Measurements from ENCODE around the gene KCNH1.

The KCNH1 gene

GRCh38 chr1:210882414-210883221 lies 251.3 kb downstream of the KCNH1 start:
- no peak overlapping the region for H3K4me3 ChIP-seq (ENCODE audit: low read length)
- no peaks in the 10 kb centered on the region for H3K9me3 ChIP-seq (ENCODE audit: control insufficient read depth, low read length)
- no peaks in the 10 kb centered on the region for H3K4me1 ChIP-seq (ENCODE audit: control insufficient read depth, insufficient read depth, low read length)

GRCh38 chr1:210878564-210878963 lies 255.4 kb downstream of the KCNH1 start:
- H3K4me1 ChIP-seq (ENCODE audit: control insufficient read depth, insufficient read depth, low read length), result no peaks in the 10 kb centered on the region
- no peaks in the 10 kb centered on the region for H3K9me3 ChIP-seq (ENCODE audit: control insufficient read depth, low read length)
- no peak overlapping the region for H3K4me3 ChIP-seq (ENCODE audit: low read length)
- H3K36me3 ChIP-seq (ENCODE audit: control insufficient read depth, insufficient read depth, low read length), result no peaks in the 10 kb centered on the region
- no peaks in the 10 kb centered on the region for H3K27me3 ChIP-seq (ENCODE audit: control insufficient read depth, insufficient read depth, low read length)
- no peak overlapping the region for H3K9ac ChIP-seq (ENCODE audit: low read length)

More at GRCh38 chr1:210882414-210883221, 251.3 kb downstream of the KCNH1 start:
- Histone ChIP-seq H3K27me3 (ENCODE audit: control insufficient read depth, insufficient read depth, low read length) (no peaks in the 10 kb centered on the region), H3K9ac (ENCODE audit: low read length) (no peak overlapping the region), H3K36me3 (ENCODE audit: control insufficient read depth, insufficient read depth, low read length) (no peaks in the 10 kb centered on the region)

- Histone ChIP-seq H3K9me3 (ENCODE audit: control insufficient read depth, low read length) (no peaks in the 10 kb centered on the region), H3K4me3 (ENCODE audit: low read length) (no peak overlapping the region), H3K4me1 (ENCODE audit: control insufficient read depth, insufficient read depth, low read length) (no peaks in the 10 kb centered on the region), H3K36me3 (ENCODE audit: control insufficient read depth, insufficient read depth, low read length) (no peaks in the 10 kb centered on the region), H3K27me3 (ENCODE audit: control insufficient read depth, insufficient read depth, low read length) (no peaks in the 10 kb centered on the region), H3K9ac (ENCODE audit: low read length) (no peak overlapping the region)
Observed at GRCh38 chr1:210876275-210876674, 257.7 kb downstream of the KCNH1 start.

GRCh38 chr1:210866532-210866931 lies 267.4 kb downstream of the KCNH1 start:
- Histone ChIP-seq H3K9me3 (ENCODE audit: control insufficient read depth, low read length) (no peaks in the 10 kb centered on the region), H3K36me3 (ENCODE audit: control insufficient read depth, insufficient read depth, low read length) (no peaks in the 10 kb centered on the region), H3K4me3 (ENCODE audit: low read length) (no peak overlapping the region)

DNA sequence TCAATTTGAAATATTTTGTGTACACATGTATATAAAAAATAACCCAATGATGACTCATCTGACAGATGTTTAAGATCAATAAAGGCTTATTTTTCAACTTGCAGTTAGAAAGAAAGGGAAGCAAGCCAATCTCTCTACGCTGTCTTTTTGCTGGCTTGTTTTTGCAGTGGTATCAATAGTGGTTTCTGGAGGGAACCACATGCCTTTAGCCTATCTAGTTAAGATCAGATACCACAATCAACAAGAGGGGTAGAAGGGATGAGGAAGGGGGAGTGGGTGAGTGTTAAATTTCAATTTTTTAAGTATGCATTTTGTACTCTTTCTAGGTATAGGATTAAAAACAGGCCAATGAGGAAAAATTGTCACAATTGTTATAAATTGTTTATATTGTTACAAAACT lies 276.2 kb downstream of the KCNH1 start:
- no peaks in the 10 kb centered on the region for H3K27me3 ChIP-seq (ENCODE audit: control insufficient read depth, insufficient read depth, low read length)
- H3K36me3 ChIP-seq (ENCODE audit: control insufficient read depth, insufficient read depth, low read length), result no peaks in the 10 kb centered on the region
- no peak overlapping the region for H3K9ac ChIP-seq (ENCODE audit: low read length)
- H3K4me1 ChIP-seq (ENCODE audit: control insufficient read depth, insufficient read depth, low read length), result no peaks in the 10 kb centered on the region
- H3K9me3 ChIP-seq (ENCODE audit: control insufficient read depth, low read length), result no peaks in the 10 kb centered on the region
- no peak overlapping the region for H3K4me3 ChIP-seq (ENCODE audit: low read length)

More at GRCh38 chr1:210866532-210866931, 267.4 kb downstream of the KCNH1 start:
- H3K4me1 ChIP-seq (ENCODE audit: control insufficient read depth, insufficient read depth, low read length), result no peaks in the 10 kb centered on the region
- H3K9ac ChIP-seq (ENCODE audit: low read length), result no peak overlapping the region
- no peaks in the 10 kb centered on the region for H3K27me3 ChIP-seq (ENCODE audit: control insufficient read depth, insufficient read depth, low read length)

- Histone ChIP-seq H3K4me3 (ENCODE audit: low read length) (no peak overlapping the region), H3K27me3 (ENCODE audit: control insufficient read depth, insufficient read depth, low read length) (no peaks in the 10 kb centered on the region), H3K9me3 (ENCODE audit: control insufficient read depth, low read length) (no peaks in the 10 kb centered on the region), H3K4me1 (ENCODE audit: control insufficient read depth, insufficient read depth, low read length) (no peaks in the 10 kb centered on the region), H3K9ac (ENCODE audit: low read length) (no peak overlapping the region), H3K36me3 (ENCODE audit: control insufficient read depth, insufficient read depth, low read length) (no peaks in the 10 kb centered on the region)
Observed at GRCh38 chr1:210857146-210857663, 276.7 kb downstream of the KCNH1 start.

DNA sequence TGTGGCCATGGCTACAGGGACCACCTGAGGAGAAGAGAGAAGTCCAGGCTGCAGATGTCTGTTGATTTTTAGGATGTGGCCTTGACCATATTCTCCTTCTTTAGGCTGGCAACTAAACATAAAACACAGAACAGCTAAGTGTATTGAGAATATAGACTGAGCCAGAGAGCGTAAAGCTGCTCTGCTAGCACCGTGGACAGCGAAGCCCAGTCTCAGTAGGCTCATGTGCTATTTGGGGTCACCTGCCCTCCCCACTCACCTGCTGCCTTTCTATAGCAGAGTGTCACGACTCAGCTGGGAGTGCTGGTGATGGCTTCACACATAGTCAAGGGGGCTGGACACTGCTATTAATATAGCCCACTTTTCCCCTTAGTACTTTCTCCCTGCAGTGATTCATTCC lies 278.5 kb downstream of the KCNH1 start:
- Histone ChIP-seq H3K27me3 (ENCODE audit: control insufficient read depth, insufficient read depth, low read length) (no peaks in the 10 kb centered on the region), H3K4me3 (ENCODE audit: low read length) (no peak overlapping the region), H3K9ac (ENCODE audit: low read length) (no peak overlapping the region), H3K9me3 (ENCODE audit: control insufficient read depth, low read length) (no peaks in the 10 kb centered on the region), H3K36me3 (ENCODE audit: control insufficient read depth, insufficient read depth, low read length) (no peaks in the 10 kb centered on the region), H3K4me1 (ENCODE audit: control insufficient read depth, insufficient read depth, low read length) (no peaks in the 10 kb centered on the region)

- Histone ChIP-seq H3K36me3 (ENCODE audit: control insufficient read depth, insufficient read depth, low read length) (no peaks in the 10 kb centered on the region), H3K4me3 (ENCODE audit: low read length) (no peak overlapping the region), H3K9me3 (ENCODE audit: control insufficient read depth, low read length) (no peaks in the 10 kb centered on the region), H3K9ac (ENCODE audit: low read length) (no peak overlapping the region), H3K27me3 (ENCODE audit: control insufficient read depth, insufficient read depth, low read length) (no peaks in the 10 kb centered on the region), H3K4me1 (ENCODE audit: control insufficient read depth, insufficient read depth, low read length) (no peaks in the 10 kb centered on the region)
Observed at GRCh38 chr1:210853276-210853675, 280.7 kb downstream of the KCNH1 start.

- no peaks in the 10 kb centered on the region for H3K36me3 ChIP-seq (ENCODE audit: control insufficient read depth, insufficient read depth, low read length)
- no peaks in the 10 kb centered on the region for H3K4me1 ChIP-seq (ENCODE audit: control insufficient read depth, insufficient read depth, low read length)
- H3K27me3 ChIP-seq (ENCODE audit: control insufficient read depth, insufficient read depth, low read length), result no peaks in the 10 kb centered on the region
- H3K9me3 ChIP-seq (ENCODE audit: control insufficient read depth, low read length), result no peaks in the 10 kb centered on the region
- no peak overlapping the region for H3K4me3 ChIP-seq (ENCODE audit: low read length)
- no peak overlapping the region for H3K9ac ChIP-seq (ENCODE audit: low read length)
Observed at GRCh38 chr1:210850556-210850955, 283.4 kb downstream of the KCNH1 start.

GRCh38 chr1:210848474-210848873 lies 285.5 kb downstream of the KCNH1 start:
- Histone ChIP-seq H3K36me3 (ENCODE audit: control insufficient read depth, insufficient read depth, low read length) (no peaks in the 10 kb centered on the region), H3K9ac (ENCODE audit: low read length) (no peak overlapping the region), H3K4me3 (ENCODE audit: low read length) (no peak overlapping the region), H3K27me3 (ENCODE audit: control insufficient read depth, insufficient read depth, low read length) (no peaks in the 10 kb centered on the region), H3K4me1 (ENCODE audit: control insufficient read depth, insufficient read depth, low read length) (no peaks in the 10 kb centered on the region), H3K9me3 (ENCODE audit: control insufficient read depth, low read length) (no peaks in the 10 kb centered on the region)

- H3K27me3 ChIP-seq (ENCODE audit: control insufficient read depth, insufficient read depth, low read length), result no peaks in the 10 kb centered on the region
- no peaks in the 10 kb centered on the region for H3K4me1 ChIP-seq (ENCODE audit: control insufficient read depth, insufficient read depth, low read length)
- H3K4me3 ChIP-seq (ENCODE audit: low read length), result no peak overlapping the region
- no peak overlapping the region for H3K9ac ChIP-seq (ENCODE audit: low read length)
- no peaks in the 10 kb centered on the region for H3K36me3 ChIP-seq (ENCODE audit: control insufficient read depth, insufficient read depth, low read length)
- no peaks in the 10 kb centered on the region for H3K9me3 ChIP-seq (ENCODE audit: control insufficient read depth, low read length)
Observed at GRCh38 chr1:210841926-210842625, 291.9 kb downstream of the KCNH1 start.
